ENCODE measurements around the gene PLEKHA5.

The PLEKHA5 gene

GRCh38 chr12:19234981-19235871 lies 105.7 kb downstream of the PLEKHA5 start:
- no peak for DNase-seq (ENCODE audit: low read depth)

- no peak for DNase-seq (ENCODE audit: low read depth)
Observed at GRCh38 chr12:19236656-19237055, 107.1 kb downstream of the PLEKHA5 start.

- no peak for DNase-seq (ENCODE audit: low read depth)
Observed at GRCh38 chr12:19238540-19238939, 109.0 kb downstream of the PLEKHA5 start.

GRCh38 chr12:19239102-19239501 lies 109.6 kb downstream of the PLEKHA5 start:
- DNase-seq (ENCODE audit: low read depth), result no peak

DNA sequence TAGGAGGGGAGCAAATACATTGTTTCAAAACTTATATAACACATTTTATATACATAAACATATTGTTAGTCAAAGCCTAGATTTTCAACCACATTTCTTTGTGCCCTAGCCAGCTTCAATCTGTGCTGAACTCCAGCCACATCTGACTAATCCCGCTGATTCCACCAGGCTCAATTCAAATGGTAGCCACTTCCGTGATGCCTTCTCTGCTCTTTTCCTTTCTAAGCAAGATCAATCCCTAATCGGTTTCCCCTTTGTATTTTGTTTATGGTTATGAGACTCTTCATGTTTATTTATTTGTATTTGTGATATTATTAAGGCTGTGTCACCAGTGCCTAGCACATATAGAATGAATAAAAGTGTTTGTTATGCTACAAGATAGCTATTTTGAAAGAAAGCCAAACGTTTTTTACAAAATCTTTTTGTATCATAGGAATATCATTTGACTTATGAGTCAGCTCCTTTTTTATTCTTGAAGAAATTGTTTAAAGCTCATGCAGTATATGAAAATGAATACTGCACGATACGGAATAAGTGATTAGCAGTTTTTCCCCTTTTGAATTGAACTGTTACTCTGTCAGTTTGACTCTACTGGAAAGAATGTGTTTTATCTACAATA lies 110.2 kb downstream of the PLEKHA5 start:
- peak; percentile 47 for DNase-seq (ENCODE audit: low read depth)

DNA sequence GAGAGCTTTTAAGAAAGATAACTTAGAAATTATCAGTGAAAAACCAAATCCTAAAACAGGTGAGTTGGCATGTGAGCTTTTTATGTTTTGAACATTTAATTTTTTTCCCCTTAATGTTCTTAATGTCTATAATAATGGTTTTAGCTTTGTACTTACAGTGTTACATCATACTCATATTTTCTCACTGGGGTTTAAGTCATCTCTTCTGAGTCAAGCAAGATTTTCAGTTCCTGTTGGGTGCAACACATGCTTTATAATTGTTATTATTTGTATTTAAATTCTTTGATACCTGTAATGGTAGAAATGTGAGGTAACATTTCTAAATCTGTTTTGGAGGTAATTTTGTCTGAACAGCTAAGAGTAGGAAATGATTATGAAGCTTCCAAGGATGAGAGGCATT lies 113.0 kb downstream of the PLEKHA5 start:
- no peak for DNase-seq (ENCODE audit: low read depth)

GRCh38 chr12:19243551-19243950 lies 114.0 kb downstream of the PLEKHA5 start:
- no peak for DNase-seq (ENCODE audit: low read depth)

GRCh38 chr12:19244312-19244711 lies 114.8 kb downstream of the PLEKHA5 start:
- no peak for DNase-seq (ENCODE audit: low read depth)

GRCh38 chr12:19245106-19245505 lies 115.6 kb downstream of the PLEKHA5 start:
- DNase-seq (ENCODE audit: low read depth), result no peak

- DNase-seq (ENCODE audit: low read depth), result no peak
Observed at GRCh38 chr12:19245666-19246065, 116.1 kb downstream of the PLEKHA5 start.

GRCh38 chr12:19246933-19247332 lies 117.4 kb downstream of the PLEKHA5 start:
- no peak for DNase-seq (ENCODE audit: low read depth)

GRCh38 chr12:19248929-19249602 lies 119.5 kb downstream of the PLEKHA5 start:
- no peak for DNase-seq (ENCODE audit: low read depth)

DNA sequence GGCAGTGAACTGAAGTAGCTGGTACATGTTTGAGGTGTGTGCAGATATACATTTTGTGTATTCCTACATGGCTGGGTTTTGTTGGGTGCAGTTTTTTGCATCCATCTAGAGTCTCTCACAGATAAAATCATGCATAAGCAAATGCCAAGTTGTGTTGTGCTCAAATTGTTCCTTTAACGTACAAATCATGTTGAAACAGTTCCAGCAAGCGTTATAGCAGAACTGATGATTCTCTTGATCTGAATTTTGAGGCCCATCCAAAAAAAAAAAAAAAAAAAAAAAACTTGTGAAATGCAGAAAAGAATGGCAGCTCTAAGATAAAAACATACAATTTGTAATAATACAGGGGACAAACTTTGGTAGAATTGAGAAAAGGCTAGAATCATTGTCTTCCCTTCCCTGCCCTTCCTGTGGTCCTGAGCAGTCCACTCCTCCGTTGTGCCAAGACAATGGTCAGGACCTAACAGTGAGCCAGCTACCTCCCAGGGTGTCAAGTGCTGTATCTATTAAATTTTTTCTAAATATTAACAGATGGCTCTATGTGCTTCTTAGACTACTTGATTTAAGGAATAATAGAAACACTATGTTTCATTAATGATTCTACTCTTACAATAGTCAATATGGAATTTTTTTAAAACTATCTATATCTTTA lies 122.1 kb downstream of the PLEKHA5 start:
- DNase-seq (ENCODE audit: low read depth), result no peak

- DNase-seq (ENCODE audit: low read depth), result no peak
Observed at GRCh38 chr12:19260135-19260534, 130.6 kb downstream of the PLEKHA5 start.

DNA sequence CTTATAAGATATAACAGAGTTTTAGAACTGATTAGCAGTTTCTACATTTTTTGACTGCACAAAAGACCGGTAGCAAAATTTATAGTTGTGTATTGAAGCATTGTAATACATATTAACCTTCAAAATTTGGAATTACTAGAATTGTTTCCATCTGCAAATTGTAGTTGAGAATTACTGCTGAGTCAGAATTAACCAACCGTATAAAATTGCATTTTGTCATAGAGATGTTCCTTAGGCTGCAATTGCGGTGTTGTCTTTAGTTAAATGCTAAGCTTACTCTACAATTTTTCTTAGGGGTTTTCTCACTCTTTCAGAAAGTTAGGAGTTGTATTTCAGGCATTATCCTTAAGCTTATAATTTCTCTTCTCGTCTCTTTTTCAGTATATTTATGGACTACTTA lies 132.2 kb downstream of the PLEKHA5 start:
- DNase-seq (ENCODE audit: low read depth), result no peak

- DNase-seq (ENCODE audit: low read depth), result no peak
Observed at GRCh38 chr12:19263672-19264071, 134.1 kb downstream of the PLEKHA5 start.

GRCh38 chr12:19273482-19274330 lies 144.2 kb downstream of the PLEKHA5 start:
- peak; percentile 99 for DNase-seq (ENCODE audit: low read depth)

GRCh38 chr12:19276767-19277166 lies 147.2 kb downstream of the PLEKHA5 start:
- no peak for DNase-seq (ENCODE audit: low read depth)

DNA sequence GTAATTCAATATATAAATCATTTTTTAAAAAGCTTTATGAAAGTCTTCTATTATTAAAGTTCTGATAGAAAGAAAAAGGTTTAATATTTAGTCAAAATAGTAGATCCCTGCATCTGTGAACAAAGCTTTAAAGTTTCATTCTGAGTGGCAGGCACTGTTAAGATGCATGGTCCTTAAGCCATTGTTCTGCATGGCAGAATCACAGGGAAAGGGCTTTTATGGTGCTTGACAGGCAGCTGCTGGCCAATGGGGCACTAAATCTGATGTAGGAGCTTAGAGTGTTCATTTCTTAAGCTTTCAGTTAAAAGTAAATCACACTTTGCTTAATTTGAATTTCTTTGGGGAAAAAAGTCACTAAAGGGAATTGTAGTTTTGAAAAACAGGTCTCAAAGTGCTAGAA lies 148.2 kb downstream of the PLEKHA5 start:
- no peak for DNase-seq (ENCODE audit: low read depth)

- no peak for DNase-seq (ENCODE audit: low read depth)
Observed at GRCh38 chr12:19278407-19278806, 148.9 kb downstream of the PLEKHA5 start.

DNA sequence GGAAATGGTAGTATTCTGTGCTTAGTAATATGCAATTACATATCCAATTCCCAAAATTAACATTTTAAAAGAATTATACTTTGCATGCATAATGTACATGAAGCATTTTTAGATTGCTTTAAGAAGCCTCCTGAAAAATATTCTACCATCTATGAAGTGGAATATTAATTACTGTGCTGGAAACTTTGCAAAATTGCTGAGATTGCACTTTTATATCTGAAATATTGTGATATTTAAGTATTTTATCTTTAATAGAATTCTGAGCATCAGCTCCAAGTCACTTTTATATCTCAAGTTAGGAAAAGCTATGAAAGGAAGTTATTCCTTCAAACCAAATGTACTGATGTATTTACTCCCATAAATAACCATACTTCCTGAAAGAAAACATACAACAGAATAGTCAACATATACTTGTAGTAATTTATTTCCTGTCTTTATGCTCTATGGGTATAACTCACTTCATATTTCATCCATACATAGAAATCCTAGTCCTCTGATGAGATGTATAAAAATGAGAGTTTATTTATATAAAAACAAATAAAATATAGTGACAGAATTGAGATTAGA lies 152.7 kb downstream of the PLEKHA5 start:
- DNase-seq (ENCODE audit: low read depth), result no peak
